Panc1 (cell line): ENCODE results near the gene CACNA1C. TPM values are rescaled to one million over a fixed set of nuclear protein-coding genes. Genes with fewer than 3 reads are reported as not detected.

ENCODE experiments used
- ATAC-seq: fragments of 200-7000 bp; cut with Tn5 transposase; 2 replicates; pipeline ENCODE4 v1.9.1; 2020; ENCODE audit warnings: mild to moderate bottlenecking, moderate library complexity
- BruUV-seq: library from RNA; stranded (reverse); fragments of 400-500 nt; replicated peaks from 2 replicates; lab custom pipeline; 2021; lab: Mats Ljungman, UMichigan
- CTCF ChIA-PET: fragments of 300-600 bp; sonication (Branson Sonifier 250); formaldehyde crosslinking; loops from one replicate; lab custom pipeline; 2022; ENCODE audit warnings: antibody characterized with exemption; lab: Charles Lee
- POLR2A ChIA-PET: fragments of 300-600 bp; sonication (Branson Sonifier 250); formaldehyde crosslinking; loops from one replicate; lab custom pipeline; 2022; ENCODE audit warnings: antibody characterized with exemption; lab: Charles Lee
- DNase-seq: peaks from one replicate; pipeline ENCODE4 v3.0.0-alpha.2; 2010; ENCODE audit warnings: low read depth, low spot score
- H3K27ac ChIP-seq: 2 replicates; pipeline ENCODE4 v1.5.1; 2011; ENCODE audit warnings: mild to moderate bottlenecking, low read length, inconsistent platforms
- H3K27me3 ChIP-seq: fragments of 200-500 bp; sonication (Bioruptor generic); 2 replicates; pipeline ENCODE4 v1.6.0; 2014; ENCODE audit warnings: low read length, inconsistent platforms; ENCODE audit not compliant: control insufficient read depth, insufficient read depth
- H3K36me3 ChIP-seq: fragments of 200-500 bp; sonication (Bioruptor generic); 2 replicates; pipeline ENCODE4 v1.5.1; 2014; ENCODE audit warnings: inconsistent platforms, mild to moderate bottlenecking, low read length, moderate library complexity; ENCODE audit not compliant: control insufficient read depth, insufficient read depth
- H3K4me1 ChIP-seq: 2 replicates; pipeline ENCODE4 v1.5.1; 2011; ENCODE audit warnings: inconsistent platforms, mild to moderate bottlenecking, low read length, moderate library complexity; ENCODE audit not compliant: control insufficient read depth, insufficient read depth
- H3K4me3 ChIP-seq, 2 experiments: 2 replicates each; pipeline ENCODE4 v1.5.1; 2011 to 2012; ENCODE audit warnings: low read depth in 2 of 2, low read length in 2 of 2, mild to moderate bottlenecking in 2 of 2, inconsistent platforms in 1 of 2, moderate library complexity in 1 of 2
- H3K9me3 ChIP-seq: fragments of 200-500 bp; sonication (Bioruptor generic); 2 replicates; pipeline ENCODE4 v1.5.1; 2014; ENCODE audit warnings: low read depth, mild to moderate bottlenecking, inconsistent platforms, low read length, moderate library complexity; ENCODE audit not compliant: control insufficient read depth, insufficient read depth
- CTCF ChIP-seq: fragments of 450-650 bp; IDR thresholded peaks from 2 replicates; pipeline ENCODE4 v1.5.1; 2017; ENCODE audit warnings: mild to moderate bottlenecking
- POLR2AphosphoS5 ChIP-seq: IDR thresholded peaks from 2 replicates; pipeline ENCODE4 v1.6.1; 2012; ENCODE audit warnings: mild to moderate bottlenecking, low read depth, low read length, moderate library complexity
- REST ChIP-seq, 2 experiments: IDR thresholded peaks; 2 replicates each; pipeline ENCODE4 v1.6.1; 2011 to 2012; ENCODE audit warnings: low read depth in 2 of 2, control low read depth in 1 of 2, low read length in 1 of 2, mild to moderate bottlenecking in 1 of 2, moderate library complexity in 1 of 2; ENCODE audit not compliant: insufficient read depth in 1 of 2
- SIN3A ChIP-seq: IDR thresholded peaks from 2 replicates; pipeline ENCODE4 v1.6.1; 2012; ENCODE audit warnings: low read depth, mild to moderate bottlenecking, low read length, moderate library complexity, borderline replicate concordance; ENCODE audit not compliant: insufficient read depth
- TCF7L2 ChIP-seq: IDR thresholded peaks from 2 replicates; pipeline ENCODE4 v1.6.1; 2011; ENCODE audit warnings: mild to moderate bottlenecking, low read depth, low read length, inconsistent platforms
- in situ Hi-C: cut with HindIII; loops from 2 replicates; pipeline ENCODE4 v1.10.0; 2016; ENCODE audit warnings: low sequenced_read_pairs, low pct_unique_long_range_greater_than_20kb
- intact Hi-C: fragments of 100-400 bp; cut with micrococcal nuclease; formaldehyde crosslinking; loops from one replicate; pipeline ENCODE4 v1.10.0; 2022; ENCODE audit not compliant: unreplicated experiment
- total RNA-seq: library from RNA; stranded (reverse); gene quantifications from one replicate; pipeline ENCODE4 v1.2.1, GENCODE V29; 2021; ENCODE audit not compliant: unreplicated experiment

Gene CACNA1C
- total RNA-seq, 1 experiment from 2014 or later: 0.03 TPM

DNA sequence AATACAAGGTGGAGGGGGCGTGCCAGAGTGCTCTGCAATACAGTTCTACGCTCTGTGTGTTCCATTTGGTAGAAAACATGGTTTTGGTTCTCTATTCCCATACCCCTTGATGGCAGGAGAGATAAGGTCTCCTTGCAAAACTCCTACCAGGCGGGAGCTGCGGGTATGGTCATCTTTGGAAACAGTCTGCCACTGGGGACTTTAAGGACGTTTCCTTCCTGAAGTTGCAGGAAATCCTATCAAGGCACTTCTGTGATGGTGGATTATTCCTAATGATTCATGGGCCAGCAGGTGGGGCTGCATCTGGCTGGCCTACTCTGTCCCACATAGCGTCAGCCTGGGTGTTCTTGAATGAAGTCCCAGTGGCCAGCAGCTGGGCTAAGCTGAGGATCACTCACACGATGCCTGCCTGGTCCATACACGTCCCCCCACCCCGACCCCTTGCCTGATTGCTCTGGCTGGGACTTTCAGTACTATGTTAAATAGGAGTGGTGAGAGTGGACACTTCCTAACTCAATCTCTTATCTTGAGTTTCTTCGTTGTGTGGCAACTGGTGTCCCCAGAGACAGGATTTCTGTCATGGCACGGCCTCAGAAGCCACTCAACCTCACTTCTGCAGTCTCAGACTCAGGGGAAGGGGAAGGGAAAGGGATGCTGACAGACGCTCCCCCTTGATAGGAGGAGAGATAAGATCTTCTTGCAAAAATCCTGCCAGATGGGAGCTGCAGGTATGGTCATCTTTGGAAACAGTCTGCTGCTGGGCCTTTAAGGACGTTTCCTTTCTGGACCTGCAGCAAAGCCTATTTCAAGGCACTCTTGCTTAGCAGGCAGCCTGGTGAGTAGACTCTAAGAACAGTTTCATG is 680.9 kb downstream of the CACNA1C start:
- intact Hi-C loops (no loop called here), in situ Hi-C loops (no loop called here)
- DNase-seq: no peak
- Histone ChIP-seq H3K27me3 (no peaks in the 10 kb centered on the region; the same call in 1 of the 2 replicates), H3K4me3 (no peak overlapping the region), H3K27ac (no peak overlapping the region), H3K4me1 (no peaks in the 10 kb centered on the region), H3K36me3 (no peaks in the 10 kb centered on the region), H3K9me3 (no peaks in the 10 kb centered on the region)
- POLR2A ChIA-PET: no interaction called here
- TF ChIP-seq REST (IDR thresholded peaks at IDR 0.05; ENCODE audit: insufficient read depth in 1 of 2, low read depth in 2 of 2, low read length in 1 of 2) (no peak), CTCF (no peak; the same call in 1 of the 2 replicates), SIN3A (no peak), TCF7L2 (no peak), POLR2AphosphoS5 (no peak)
- BruUV-seq: no TSS peak
- CTCF ChIA-PET: no interaction called here
- ATAC-seq: no peak

DNA sequence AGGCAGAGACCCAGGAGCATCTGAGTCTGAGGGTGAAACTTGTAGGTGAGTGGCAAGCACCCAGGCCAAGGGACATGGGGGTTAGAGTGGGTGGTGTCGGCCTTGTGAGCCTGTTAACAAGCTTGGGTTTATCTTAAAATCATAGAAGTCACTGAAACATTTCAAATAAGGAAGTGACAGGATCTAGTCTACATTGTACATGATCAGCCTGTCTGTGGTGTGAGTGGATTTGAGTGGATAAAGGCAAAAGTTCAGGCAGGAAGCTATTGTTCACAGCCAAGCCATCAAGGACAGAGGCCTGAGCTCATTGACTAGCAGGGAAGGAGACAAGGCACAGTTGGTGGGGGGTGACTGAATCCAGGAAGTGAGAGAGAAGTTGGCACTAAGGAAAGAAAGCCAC is 682.6 kb downstream of the CACNA1C start:
- no TSS peak for BruUV-seq
- TF ChIP-seq SIN3A (no peak), TCF7L2 (no peak), REST (IDR thresholded peaks at IDR 0.05; ENCODE audit: insufficient read depth in 1 of 2, low read depth in 2 of 2, low read length in 1 of 2) (no peak), POLR2AphosphoS5 (no peak), CTCF (no peak)
- H3K36me3 ChIP-seq: no peaks in the 10 kb centered on the region
- no peak for DNase-seq
- CTCF ChIA-PET: no interaction called here
- in situ Hi-C loops: no loop called here
- POLR2A ChIA-PET: no interaction called here
- H3K27me3 ChIP-seq: no peaks in the 10 kb centered on the region; the same call in 1 of the 2 replicates
- no peak for ATAC-seq
- intact Hi-C loops: no loop called here
- H3K4me3 ChIP-seq: no peak overlapping the region
- no peak overlapping the region for H3K27ac ChIP-seq
- no peaks in the 10 kb centered on the region for H3K9me3 ChIP-seq
- no peaks in the 10 kb centered on the region for H3K4me1 ChIP-seq
